ENCODE results near the gene PROX2. TPM values are rescaled to one million over a fixed set of nuclear protein-coding genes. Genes with fewer than 3 reads are reported as not detected.

Gene PROX2
- total and polyA plus RNA-seq, 9 of the 15 experiments (the other 6 are each of a cell fraction or from before 2014, with no cell fraction given): not detected

DNA sequence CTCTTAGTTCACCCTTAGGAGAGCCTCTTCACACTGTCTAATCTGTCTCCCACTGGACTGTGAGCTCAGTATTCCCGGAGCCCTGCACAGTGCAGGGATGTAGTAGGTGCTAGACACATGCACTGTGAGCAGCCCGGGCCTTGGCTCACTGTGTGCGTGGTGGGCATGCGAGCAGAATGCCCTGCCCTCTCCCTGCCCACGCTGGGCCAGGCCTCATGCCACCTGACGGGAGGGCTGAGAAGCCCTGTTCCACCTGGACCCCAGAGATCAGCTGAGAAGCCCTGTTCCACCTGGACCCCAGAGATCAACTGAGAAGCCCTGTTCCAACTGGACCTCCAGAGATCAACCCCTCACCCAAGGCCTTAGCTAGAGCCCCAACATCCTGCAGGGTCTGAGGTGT, 36.2 kb upstream of the PROX2 start:
- intact Hi-C loops (cut with micrococcal nuclease) (loop anchor here (10.0 kb wide), 1 partner anchor 393 kb away; no protein-coding TSS in a partner anchor), in situ Hi-C loops (cut with MboI) (loop anchor here (10.0 kb wide), 1 partner anchor 163 kb away; no protein-coding TSS in a partner anchor)
- BruUV-seq (replicated peaks): no TSS peak
- TF ChIP-seq FUS (optimal IDR thresholded peaks at IDR 0.05; ENCODE audit: low read depth, low read length) (no peak), POLR2AphosphoS2 (IDR thresholded peaks at IDR 0.05; ENCODE audit: low read length) (no peak), RFX7 (CRISPR knock-in tag; IDR thresholded peaks at IDR 0.05) (no peak), POLR3A (IDR thresholded peaks at IDR 0.05; ENCODE audit: borderline replicate concordance, extremely low read depth, insufficient read depth, insufficient read length) (no peak), HDAC1 (IDR thresholded peaks at IDR 0.05) (no peak), KDM2B (CRISPR knock-in tag; IDR thresholded peaks at IDR 0.05) (no peak), ETS2 (tag; IDR thresholded peaks at IDR 0.05; ENCODE audit: borderline replicate concordance, poor library complexity, severe bottlenecking) (no peak), YBX1 (IDR thresholded peaks at IDR 0.05) (no peak), NRF1 (conservative IDR thresholded peaks at IDR 0.05 in 1 of 2, IDR thresholded peaks at IDR 0.05 in 1 of 2) (no peak), ZFX (CRISPR knock-in tag; IDR thresholded peaks at IDR 0.05) (no peak), SMARCB1 (IDR thresholded peaks at IDR 0.05; ENCODE audit: insufficient read length, low read depth) (no peak), CSDE1 (IDR thresholded peaks at IDR 0.05) (no peak), ZNF79 (CRISPR knock-in tag; IDR thresholded peaks at IDR 0.05; ENCODE audit: low read depth) (no peak), SPI1 (IDR thresholded peaks at IDR 0.05; ENCODE audit: borderline replicate concordance, low read depth, low read length) (no peak)
- TF ChIP-seq, protein P1, sequence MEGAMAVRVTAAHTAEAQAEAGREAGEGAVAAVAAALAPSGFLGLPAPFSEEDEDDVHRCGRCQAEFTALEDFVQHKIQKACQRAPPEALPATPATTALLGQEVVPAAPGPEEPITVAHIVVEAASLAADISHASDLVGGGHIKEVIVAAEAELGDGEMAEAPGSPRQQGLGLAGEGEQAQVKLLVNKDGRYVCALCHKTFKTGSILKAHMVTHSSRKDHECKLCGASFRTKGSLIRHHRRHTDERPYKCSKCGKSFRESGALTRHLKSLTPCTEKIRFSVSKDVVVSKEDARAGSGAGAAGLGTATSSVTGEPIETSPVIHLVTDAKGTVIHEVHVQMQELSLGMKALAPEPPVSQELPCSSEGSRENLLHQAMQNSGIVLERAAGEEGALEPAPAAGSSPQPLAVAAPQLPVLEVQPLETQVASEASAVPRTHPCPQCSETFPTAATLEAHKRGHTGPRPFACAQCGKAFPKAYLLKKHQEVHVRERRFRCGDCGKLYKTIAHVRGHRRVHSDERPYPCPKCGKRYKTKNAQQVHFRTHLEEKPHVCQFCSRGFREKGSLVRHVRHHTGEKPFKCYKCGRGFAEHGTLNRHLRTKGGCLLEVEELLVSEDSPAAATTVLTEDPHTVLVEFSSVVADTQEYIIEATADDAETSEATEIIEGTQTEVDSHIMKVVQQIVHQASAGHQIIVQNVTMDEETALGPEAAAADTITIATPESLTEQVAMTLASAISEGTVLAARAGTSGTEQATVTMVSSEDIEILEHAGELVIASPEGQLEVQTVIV (CRISPR knock-in tag; IDR thresholded peaks at IDR 0.05; ENCODE audit: borderline replicate concordance): no peak
- TF ChIP-seq, protein P2, sequence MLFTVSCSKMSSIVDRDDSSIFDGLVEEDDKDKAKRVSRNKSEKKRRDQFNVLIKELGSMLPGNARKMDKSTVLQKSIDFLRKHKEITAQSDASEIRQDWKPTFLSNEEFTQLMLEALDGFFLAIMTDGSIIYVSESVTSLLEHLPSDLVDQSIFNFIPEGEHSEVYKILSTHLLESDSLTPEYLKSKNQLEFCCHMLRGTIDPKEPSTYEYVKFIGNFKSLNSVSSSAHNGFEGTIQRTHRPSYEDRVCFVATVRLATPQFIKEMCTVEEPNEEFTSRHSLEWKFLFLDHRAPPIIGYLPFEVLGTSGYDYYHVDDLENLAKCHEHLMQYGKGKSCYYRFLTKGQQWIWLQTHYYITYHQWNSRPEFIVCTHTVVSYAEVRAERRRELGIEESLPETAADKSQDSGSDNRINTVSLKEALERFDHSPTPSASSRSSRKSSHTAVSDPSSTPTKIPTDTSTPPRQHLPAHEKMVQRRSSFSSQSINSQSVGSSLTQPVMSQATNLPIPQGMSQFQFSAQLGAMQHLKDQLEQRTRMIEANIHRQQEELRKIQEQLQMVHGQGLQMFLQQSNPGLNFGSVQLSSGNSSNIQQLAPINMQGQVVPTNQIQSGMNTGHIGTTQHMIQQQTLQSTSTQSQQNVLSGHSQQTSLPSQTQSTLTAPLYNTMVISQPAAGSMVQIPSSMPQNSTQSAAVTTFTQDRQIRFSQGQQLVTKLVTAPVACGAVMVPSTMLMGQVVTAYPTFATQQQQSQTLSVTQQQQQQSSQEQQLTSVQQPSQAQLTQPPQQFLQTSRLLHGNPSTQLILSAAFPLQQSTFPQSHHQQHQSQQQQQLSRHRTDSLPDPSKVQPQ (CRISPR knock-in tag; IDR thresholded peaks at IDR 0.05; ENCODE audit: borderline replicate concordance): no peak
- TF ChIP-seq, protein P3, sequence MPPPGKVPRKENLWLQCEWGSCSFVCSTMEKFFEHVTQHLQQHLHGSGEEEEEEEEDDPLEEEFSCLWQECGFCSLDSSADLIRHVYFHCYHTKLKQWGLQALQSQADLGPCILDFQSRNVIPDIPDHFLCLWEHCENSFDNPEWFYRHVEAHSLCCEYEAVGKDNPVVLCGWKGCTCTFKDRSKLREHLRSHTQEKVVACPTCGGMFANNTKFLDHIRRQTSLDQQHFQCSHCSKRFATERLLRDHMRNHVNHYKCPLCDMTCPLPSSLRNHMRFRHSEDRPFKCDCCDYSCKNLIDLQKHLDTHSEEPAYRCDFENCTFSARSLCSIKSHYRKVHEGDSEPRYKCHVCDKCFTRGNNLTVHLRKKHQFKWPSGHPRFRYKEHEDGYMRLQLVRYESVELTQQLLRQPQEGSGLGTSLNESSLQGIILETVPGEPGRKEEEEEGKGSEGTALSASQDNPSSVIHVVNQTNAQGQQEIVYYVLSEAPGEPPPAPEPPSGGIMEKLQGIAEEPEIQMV (tag; conservative IDR thresholded peaks at IDR 0.05; ENCODE audit: low read depth): no peak

More for the DNA sequence above, 36.2 kb upstream of the PROX2 start:
- no peaks in the 10 kb centered on the region for H3K27me3 ChIP-seq (ENCODE audit: control insufficient read depth in 2 of 2, insufficient read depth in 2 of 2, low read length in 2 of 2)
- H3K36me3 ChIP-seq (ENCODE audit: control insufficient read depth, insufficient read depth, low read length): no peaks in the 10 kb centered on the region
- FAIRE-seq: no peak
- H3K4me1 ChIP-seq (replicated peaks in 1 of 2; ENCODE audit: control insufficient read depth in 2 of 2, insufficient read depth in 2 of 2, low read length in 2 of 2): peaks cover 6 to 32% of the 10 kb centered on the region in 2 experiments; a peak in 2 of 5 replicates
- no peak for DNase-seq (ENCODE audit: extremely low read depth in 1 of 4, low spot score in 3 of 4)
- H3K9me1 ChIP-seq (ENCODE audit: control insufficient read depth, insufficient read depth, low read length): no peaks in the 10 kb centered on the region
- H3K4me3 ChIP-seq: no peak overlapping the region
- no peak for ATAC-seq
- no peaks in the 10 kb centered on the region for H4K20me1 ChIP-seq (replicated peaks; ENCODE audit: control insufficient read depth, insufficient read depth, low read length)
- peak overlapping the region in 1 of 2 experiments; percentile 52; a peak in 2 of 4 replicates for H3K9ac ChIP-seq (ENCODE audit: insufficient read depth in 1 of 2, low read depth in 2 of 2, low read length in 2 of 2)
- no peaks in the 10 kb centered on the region for H3K9me3 ChIP-seq (replicated peaks; ENCODE audit: control insufficient read depth, insufficient read depth, low read depth, low read length)
- WGBS (ENCODE audit: insufficient coverage, low coverage, missing lambda C conversion rate): 55% methylated on average over 5 of the region's 6 CpGs
- no peak overlapping the region for H2AFZ ChIP-seq (ENCODE audit: low read depth, low read length)
- ChIA-PET CTCF (ENCODE audit: low intra/inter-chr PET ratio) (no interaction called here), POLR2A (interaction anchor here (0.8 kb wide), 2 partner anchors 94 to 206 kb away, joined by 3 read pairs; no protein-coding TSS in a partner anchor)
- H3K27ac ChIP-seq (ENCODE audit: extremely low read depth, low read depth, low read length): no peak overlapping the region
- no peak overlapping the region for H3K4me2 ChIP-seq (ENCODE audit: insufficient read depth, low read length)
- H3K79me2 ChIP-seq (ENCODE audit: control insufficient read depth, insufficient read depth, low read length): no peaks in the 10 kb centered on the region
